Right forelimb (tissue), 1 donor: Measurements from ENCODE around the gene CHMP1B.
"Not testable (repeated sequence)": the region's sequence is repeated elsewhere in the genome, so short reads cannot be mapped to it uniquely, and the experiment has no call there.

Experiments used
- DNase-seq: peaks from one replicate; pipeline ENCODE4 v3.0.0-alpha.2; 2018

Gene CHMP1B

DNA sequence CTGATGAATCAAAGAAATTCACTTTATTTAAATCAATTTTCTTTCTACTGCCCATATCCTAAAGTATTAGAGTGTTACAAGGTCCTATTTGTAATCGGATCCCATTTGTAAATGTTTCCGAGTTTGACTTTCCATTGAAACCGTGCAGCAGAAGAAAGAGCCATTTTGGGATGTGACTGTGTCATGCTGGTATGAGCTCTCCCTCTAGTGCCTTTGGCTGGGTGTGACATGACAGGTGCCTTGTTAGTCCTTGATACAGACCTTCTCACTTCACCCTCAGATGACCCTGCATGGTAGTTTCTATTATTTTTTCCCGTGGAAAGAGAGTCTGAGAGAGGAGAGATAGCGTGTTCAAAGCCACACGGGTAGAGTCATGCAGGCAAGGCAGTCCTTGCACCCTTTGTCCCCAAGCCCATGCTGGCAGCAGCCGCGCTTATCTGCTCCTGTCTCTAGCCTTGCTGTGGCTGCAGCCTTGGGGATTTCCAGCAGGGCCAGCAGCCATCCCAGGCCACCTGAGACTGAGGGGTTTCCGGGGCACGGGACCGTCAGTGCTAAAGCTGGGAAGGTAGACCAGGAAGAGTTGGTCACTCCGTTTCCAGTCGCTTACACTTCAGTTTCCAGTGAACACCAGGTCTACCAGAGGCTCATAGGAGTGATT is 21.4 kb downstream of the CHMP1B start:
- DNase-seq: no peak

DNA sequence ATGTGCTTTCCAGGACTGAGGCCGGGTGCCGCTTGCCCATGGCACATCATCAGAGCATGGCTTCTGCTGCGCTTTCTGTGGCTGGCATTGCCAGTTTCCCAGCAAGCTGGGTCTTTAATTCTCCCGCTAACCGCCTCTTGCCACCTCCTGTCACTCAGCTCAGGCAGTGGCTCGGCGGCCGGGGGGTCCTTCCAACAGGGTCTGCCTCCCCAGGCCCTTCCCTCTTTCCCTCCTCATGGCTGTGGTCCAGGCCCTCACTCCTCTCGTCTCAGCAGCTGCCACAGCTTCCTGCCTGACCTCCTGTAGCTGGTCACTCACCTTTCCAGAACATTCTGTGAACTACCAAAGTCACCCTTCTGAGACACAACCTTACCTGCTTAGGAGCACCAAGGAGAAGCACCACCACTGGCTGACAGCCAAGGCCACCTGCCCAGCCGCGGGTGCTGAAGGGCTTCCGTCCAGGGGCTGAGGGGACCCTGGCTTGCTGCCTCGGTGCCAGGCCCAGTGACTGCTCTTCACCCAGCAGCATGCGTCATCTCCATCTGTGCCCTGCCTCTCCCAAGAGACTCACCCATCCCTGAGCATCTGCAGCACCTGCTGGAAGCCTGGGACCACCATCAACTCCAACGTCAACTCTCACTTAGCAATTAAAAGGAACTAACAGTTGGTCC is 22.6 kb downstream of the CHMP1B start:
- DNase-seq: no peak

DNA sequence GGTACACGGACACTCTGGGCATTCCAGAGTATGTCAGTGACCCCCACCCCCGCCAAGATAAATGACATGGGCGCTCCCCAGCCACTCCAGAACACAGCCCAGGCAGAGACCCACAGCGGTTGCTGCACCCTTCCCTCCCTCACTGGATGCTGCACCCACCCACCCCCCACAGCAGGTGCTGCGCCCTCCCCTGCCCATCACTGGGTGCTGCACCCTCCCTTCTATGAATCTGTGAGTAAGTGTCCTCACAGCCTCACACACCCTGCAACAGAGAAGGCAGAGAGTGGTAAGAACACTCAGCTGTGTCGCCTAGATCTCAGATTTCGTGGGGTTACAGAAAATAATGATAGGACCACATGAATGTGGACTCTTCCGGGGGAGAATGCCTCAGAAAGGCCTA is 23.5 kb downstream of the CHMP1B start:
- DNase-seq: no peak

DNA sequence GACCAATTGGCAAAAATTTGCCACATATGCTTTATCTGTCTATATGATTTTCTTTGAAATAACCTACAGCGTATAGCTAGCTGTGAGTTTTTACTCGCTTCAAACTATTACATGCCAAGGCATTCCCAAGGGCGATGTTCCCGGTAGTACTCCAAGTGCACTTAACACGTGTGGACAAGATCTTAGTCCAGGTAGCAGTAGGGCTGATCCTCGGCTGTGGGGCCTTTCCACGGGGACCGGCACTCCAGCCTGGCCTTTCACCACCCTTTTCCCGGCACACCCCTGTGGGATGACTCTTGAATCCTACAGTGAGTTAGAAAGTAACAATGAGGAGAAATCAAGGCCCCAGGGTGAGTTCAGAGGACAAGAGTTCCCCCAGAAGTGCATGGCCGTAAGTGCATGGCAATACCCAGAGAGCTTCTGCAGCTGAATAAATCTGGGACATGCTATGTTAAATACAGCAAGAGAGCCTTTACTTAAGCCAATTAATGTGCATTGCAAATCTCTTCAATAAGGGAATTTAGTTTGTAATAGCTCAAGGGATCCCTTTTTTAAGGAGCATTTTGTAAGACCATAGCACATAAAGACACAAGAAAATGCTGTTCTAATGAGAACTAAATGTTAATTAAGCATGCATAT is 26.4 kb downstream of the CHMP1B start:
- no peak for DNase-seq

DNA sequence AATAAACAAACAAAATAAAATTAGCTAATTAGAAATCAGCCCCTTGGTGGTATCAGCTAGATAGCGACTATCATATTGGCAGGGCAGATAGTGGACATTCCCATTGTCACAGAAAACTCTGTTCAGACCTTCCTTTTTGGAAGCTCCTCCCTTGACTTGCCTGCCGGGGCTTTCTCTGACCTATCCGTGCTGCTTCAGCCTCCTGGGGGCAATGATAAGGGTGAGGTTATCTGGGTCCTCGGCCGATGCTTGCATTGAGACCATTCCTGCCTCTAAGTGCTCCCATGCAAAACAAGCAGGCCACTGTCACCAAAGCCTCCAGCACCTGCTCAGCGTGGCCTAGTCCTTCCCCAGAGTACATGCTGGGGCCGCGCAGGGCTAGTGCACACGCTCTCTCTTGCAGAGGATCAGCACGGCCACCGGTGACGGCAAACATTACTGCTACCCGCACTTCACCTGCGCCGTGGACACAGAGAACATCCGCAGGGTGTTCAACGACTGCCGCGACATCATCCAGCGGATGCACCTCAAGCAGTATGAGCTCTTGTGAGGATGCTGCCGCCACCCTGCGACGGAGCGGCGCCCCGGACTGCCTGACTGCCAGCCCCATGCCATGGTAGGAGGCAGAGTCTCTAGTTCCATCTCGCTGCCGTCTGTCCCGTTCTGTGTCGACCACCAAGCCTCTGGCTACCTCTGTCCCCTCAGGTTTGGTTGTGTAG is 29.5 kb downstream of the CHMP1B start:
- no peak for DNase-seq

DNA sequence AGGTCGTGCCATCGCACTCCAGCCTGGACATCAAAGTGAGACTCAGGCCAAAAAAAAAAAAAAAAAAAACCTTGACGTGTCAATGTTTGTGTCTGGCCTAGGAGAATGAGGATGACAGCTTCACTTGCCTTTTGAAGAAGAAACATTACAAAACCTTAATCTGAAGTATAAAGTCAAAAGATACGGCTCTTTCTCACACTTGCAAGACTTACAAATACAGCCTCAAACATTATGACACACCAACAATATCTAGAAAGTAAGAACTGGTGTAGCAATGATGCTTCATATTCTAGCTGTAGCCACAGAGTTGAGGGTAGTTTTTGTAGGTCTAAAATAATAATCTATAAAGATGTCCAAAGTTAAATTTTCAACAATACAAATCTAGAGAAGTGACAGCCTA is 31.4 kb downstream of the CHMP1B start:
- no peak for DNase-seq

DNA sequence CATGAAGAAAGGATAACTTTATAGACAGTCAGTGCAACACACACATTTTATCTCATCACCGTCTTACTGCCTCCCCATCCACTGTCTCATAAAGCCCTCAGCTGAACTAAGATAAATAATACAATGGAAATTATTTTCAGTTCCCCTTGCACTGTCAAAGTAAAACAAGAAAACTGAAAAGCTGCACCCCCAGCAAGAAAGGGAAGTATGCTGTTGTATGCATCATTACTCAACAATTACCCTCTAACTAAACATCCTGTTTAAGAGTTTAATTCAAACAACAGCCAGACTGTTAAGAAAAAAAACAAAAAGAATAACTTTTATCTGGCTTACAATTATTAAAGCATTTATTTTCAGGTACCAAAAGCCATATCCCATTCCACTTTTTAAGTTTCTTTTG is 31.9 kb downstream of the CHMP1B start:
- no peak for DNase-seq

DNA sequence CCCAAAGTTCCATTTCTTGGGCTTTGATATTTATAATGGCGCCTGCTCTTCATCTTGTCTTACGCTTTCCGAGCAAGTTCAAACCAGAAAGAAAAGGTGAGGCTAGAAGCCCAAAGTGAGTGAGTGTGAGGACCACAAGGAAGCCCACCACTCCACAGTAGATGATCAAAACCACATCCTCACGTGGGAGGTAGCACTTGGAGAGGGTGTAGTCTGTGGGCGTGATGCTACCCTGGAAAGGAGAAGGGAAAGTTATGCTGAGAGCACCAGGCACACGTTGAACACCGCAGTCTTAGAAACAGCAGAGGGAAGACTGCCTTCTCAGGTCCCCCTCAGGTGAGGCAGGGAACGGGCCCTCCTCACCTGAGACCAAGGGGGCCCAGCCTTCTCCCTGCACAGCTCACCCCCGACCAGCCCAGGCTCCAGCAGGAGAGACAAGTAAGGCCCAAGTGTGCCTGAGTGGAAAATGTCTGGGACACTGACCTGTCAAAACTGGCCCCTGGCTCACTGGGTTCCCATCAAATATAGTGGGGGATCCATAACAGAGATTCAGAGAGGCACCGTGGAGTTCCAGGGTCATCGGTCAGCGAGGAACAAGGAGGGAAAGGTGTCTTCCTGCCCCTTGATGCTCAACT is 33.3 kb downstream of the CHMP1B start:
- no peak for DNase-seq

DNA sequence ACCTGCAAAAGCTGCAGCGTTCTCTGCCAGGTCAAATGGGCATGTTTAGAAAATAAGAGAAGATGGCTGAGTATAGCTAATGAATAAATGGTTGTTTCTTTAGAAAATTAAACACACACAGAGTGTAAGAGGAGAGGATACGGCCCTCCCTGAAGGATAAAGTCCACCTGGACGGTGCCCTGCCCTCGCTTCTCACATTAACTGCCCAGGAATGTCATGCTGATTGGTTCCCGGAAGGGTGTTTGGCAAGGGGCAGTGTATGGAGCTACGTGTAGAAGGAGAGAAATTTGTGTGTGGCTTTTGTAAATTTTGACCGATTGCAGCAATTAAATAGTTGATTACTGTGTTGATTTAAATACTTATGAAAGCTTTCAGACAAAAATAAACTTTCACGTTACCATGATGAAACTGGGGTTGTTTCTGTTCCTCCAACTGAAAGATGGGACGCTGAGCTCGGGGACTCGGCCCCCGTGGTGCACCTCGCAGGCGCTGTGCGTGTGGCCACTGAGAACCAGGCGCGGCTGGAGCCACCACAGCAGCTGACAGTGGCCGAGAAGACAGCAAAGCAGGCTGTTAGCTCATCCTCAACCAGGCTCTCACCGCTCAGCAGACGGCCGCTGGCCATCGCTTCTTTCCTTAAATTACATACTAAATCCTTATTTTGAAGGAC is 34.2 kb downstream of the CHMP1B start:
- no peak for DNase-seq

DNA sequence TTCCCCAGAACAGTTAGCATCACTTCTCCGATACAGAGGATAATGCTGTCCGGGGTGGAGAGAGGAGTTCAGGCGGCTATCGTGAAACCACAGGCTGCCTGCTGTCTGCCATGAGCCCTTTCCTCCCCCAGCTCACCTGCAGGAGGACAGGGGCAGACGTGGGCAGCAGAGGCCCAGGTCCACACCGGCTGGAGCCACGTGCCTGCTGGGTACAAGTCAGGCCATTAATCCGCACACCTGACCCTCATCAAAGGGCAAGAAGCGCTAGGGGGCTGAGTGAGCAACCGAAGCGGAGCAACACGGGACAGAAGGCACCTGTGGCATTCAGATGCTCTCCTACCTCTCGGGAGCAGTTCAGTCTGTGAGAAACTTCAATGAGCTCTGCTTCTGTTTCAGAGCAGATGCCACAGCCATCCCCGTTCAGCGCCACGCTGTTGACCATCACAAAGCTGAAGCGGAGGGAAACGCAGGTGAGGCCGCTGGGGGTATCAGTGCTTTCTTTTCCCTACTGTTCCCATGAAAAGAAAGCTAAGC is 35.4 kb downstream of the CHMP1B start:
- DNase-seq: no peak

DNA sequence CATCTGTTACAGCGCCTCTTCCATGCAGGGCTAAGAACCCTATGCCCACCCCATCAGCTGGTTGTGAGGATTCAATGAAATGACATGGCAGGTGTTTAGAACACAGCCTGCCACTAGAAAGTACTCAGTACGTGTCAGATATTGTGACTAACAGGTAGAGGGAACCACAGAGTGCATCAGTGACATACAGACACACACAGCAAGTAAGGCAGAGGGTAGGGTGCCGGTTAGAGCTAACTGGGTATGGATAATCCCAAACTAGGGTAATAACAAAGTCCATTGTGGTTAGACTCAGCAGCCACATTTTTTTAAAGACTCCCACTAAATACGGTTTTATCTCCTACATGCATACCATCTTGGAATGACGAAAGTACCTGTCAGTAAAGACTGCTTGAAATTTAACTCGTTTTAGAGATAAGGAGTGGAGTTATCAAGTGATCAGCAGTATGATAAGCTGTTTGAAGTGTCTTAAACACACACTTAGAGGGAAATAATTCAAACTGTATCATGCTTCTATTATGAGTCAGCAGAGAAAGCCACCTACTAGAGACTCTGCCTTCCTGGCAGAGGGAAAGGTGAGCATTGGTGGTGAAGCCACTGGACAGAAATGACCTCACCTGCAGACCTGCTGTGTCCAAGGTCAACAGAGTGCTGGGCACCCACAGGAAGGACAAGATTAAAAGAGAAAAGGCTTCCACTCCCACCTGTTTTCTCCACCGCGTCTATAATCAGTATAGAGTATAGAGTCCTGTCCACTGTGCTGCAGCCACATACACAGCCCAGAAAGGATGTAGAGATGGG is 36.3 kb downstream of the CHMP1B start:
- DNase-seq: no peak

DNA sequence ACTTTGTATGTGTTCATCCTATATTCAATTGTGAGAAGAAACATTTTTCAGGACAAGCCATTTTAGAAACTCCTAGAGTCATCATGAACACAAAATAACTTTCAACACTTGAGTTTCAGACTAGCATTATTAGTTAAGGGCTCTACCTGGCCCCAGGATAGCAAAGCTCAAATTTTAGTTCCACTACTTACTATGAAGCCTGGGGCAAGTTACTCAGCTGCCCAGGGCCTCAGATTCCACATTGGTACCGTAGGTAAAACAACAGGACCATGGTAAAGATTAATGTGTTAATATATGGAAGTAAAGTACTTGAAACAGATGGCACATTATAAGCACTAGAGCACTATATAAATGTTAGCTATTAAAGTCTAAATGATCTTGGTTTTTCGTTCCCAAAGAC is 37.5 kb downstream of the CHMP1B start:
- no peak for DNase-seq

DNA sequence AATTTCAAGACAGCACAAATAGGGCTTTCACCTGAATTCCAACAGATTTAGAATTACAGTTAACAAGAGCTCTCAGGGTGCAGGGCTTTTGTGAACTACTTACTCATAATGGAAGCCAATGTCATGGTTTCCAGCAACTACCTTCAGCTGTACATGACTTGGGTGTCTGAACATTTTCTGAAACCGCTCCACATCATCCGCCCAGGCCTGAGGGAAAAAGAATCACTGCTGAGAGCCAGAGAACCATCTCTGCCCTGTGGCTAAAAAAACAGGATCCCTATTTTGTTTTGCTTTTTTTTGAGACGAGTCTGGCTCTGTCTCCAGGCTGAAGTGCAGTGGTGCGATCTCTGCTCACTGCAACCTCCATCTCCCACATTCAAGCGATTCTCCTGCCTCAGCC is 38.1 kb downstream of the CHMP1B start:
- no peak for DNase-seq

DNA sequence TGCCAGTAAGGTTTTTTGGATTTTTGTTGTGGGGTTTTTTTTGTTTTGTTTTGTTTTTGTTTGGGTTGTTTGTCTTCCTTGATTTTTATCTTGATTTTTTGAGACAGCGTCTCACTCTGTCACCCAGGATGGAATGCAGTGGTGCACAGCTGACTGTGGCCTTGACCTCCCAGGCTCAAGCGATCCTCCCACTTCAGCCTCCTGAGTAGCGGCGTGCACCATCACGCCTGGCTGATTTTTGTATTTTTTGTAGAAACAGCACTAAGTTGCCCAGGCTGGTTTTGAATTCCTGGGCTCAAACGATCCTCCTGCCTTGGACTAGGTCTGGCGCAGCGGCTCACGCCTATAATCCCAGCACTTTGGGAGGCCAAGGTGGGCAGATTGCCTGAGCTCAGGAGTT is 40.5 kb downstream of the CHMP1B start:
- DNase-seq: no peak

DNA sequence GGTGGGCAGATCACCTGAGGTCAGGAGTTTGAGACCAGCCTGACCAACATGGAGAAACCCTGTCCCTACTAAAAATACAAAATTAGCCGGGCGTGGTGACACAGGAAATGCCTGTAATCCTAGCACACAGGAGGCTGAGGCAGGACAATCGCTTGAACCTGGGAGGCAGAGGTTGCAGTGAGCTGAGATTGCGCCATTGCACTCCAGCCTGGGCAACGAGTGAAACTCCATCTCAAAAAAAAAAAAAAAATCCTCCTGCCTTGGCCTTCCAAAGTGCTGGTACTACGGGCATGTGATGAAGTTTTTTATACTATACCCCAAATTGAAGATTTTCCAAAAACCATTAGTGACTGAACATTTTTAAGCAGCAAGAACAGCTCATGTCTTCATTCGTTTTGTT is 41.2 kb downstream of the CHMP1B start:
- not testable (repeated sequence) for DNase-seq

DNA sequence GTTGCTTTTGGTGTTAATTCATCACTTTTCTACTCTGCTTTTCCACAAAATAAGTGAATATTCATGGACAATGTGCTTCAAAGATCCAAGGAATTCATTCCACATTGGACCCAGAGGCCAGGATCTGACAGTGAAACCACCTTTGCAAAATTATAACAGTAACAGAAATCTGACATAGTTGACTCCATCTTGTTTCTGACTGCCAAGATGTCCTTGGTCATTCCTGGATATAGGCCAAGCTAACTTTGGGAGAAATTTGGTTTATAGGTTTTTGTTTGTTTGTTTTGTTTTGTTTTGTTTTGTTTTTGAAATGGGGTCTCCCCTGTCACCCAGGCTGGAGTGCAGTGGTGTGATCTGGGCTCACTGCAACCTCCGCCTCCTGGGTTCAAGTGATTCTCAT is 46.6 kb downstream of the CHMP1B start:
- no peak for DNase-seq

DNA sequence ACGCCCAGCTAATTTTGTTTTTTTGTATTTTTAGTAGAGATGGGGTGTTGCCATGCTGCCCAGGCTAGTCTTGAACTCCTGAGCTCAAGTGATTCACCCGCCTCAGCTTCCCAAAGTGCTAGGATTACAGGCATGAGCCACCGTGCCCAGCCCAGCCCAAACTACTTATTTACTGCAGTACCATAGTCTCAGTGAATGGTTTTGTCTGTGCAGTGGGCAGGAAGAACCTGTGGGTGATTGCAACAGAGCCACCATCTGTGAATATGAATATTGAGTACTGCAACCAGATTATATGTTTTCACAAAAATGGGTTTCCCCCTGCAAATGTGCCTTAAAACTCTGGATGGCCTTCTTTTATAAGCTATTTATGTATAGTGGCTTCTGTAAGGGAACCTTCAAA is 47.9 kb downstream of the CHMP1B start:
- no peak for DNase-seq

DNA sequence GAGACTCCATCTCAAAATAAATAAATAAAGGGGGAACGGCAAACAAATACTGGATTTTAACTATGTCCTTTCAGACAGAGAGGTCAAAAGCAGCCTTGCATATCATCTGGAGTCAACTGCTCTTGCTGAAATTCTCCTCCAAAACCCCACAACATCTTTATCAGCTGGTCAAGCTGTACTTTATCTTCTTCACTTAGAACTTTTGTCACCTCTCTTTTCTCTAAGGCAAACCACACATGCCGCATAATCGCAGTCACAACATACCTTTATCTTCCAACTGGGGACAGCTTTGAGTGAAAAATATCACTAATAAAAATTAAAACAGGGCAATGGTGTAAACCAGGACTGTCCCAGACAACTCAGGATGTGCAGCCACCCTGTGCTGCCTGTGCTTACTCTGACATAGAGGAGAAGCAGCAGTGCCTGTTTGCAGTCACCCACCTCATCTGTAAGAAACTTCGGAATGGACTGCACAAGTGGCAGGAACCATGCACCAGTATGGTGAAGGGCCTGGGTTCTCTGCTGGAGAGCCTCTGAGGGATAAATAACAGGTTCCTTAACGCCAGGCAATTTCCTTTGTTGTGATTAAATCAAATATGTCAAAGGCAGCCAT is 50.7 kb downstream of the CHMP1B start:
- no peak for DNase-seq

DNA sequence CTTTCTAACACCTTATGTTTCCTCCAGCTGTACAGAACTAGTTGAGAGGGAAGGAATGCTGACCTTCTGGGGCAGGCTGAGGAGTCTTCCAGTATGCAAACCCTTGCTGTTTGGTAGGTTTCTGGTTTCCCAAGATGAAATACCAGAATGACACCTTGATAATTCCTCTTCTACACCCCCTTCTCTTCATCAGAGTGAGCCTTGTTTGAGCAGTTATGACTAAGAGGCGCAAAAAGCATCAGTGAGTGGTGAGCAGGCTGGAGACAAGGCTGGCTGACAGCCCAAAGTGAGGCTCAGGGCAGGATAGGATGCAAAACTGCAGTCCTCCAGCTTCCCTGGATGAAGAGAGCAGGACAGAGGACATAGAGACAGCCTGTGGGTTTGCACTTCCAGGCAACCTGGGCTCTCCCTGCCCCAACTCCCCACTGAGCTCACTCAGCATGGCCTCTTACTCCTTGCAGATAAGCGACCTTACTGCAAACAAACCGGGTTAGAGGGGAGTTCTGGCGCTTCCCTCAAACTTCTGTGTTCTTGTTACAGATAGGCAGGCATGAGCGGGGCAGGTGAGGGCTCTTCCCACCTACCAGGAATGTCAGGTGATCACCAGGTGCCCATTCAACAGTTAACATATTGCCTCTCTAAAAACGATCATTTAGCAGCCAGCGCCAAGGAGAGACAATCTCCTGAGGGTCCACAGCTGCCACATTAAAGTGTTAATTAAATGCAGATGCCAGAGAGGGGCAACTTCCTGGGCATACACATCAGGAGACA is 51.5 kb downstream of the CHMP1B start:
- DNase-seq: no peak
